Activated CD8-positive, alpha-beta memory T cell treated with anti-CD3 and anti-CD28 coated beads, Interleukin-2, amount 10 ng/mL, durations not matched to agents 7 days and 5 days (primary cell): ENCODE data around the gene KCNG2. TPM values are rescaled to one million over a fixed set of nuclear protein-coding genes. Genes with fewer than 3 reads are reported as not detected.

ENCODE experiments used
- ATAC-seq: fragments of 150-1000 bp; cut with Tn5 transposase; one replicate; pipeline ENCODE4 v1.10.0; 2021; ENCODE audit warnings: moderate library complexity
- CTCF ChIA-PET: fragments of 350-600 bp; sonication (Branson Sonifier 250); formaldehyde crosslinking; loops from one replicate; lab custom pipeline; 2021; ENCODE audit warnings: antibody characterized with exemption; lab: Charles Lee
- DNase-seq: peaks from one replicate; pipeline ENCODE4 v3.0.0-alpha.2; 2020
- H3K27ac Mint-ChIP-seq: one replicate; pipeline ENCODE4 v1.8.0; 2021; ENCODE audit warnings: mild to moderate bottlenecking, mixed read lengths
- H3K27me3 Mint-ChIP-seq: one replicate; pipeline ENCODE4 v1.8.0; 2021; ENCODE audit warnings: mixed read lengths
- H3K36me3 Mint-ChIP-seq: one replicate; pipeline ENCODE4 v1.8.0; 2021; ENCODE audit warnings: mild to moderate bottlenecking, mixed read lengths
- H3K4me1 Mint-ChIP-seq: one replicate; pipeline ENCODE4 v1.8.0; 2021; ENCODE audit warnings: mixed read lengths
- H3K4me3 Mint-ChIP-seq: one replicate; pipeline ENCODE4 v1.8.0; 2021; ENCODE audit warnings: mild to moderate bottlenecking, moderate library complexity, mixed read lengths
- H3K9me3 Mint-ChIP-seq: one replicate; pipeline ENCODE4 v1.8.0; 2022; ENCODE audit warnings: low read depth, mixed read lengths
- total RNA-seq, 2 experiments: library from RNA; stranded (reverse); gene quantifications; one replicate each; pipeline ENCODE4 v1.2.3, GENCODE V29; 2021

KCNG2 gene
- total RNA-seq, 2 experiments from 2014 or later: not detected

GRCh38 chr18:79939096-79939495, 141.4 kb downstream of the KCNG2 start:
- Mint-ChIP-seq H3K9me3 (peaks cover 4% of the 10 kb centered on the region), H3K27ac (no peak overlapping the region), H3K4me1 (peaks cover 5% of the 10 kb centered on the region), H3K36me3 (peaks cover 54% of the 10 kb centered on the region), H3K4me3 (no peak overlapping the region), H3K27me3 (no peaks in the 10 kb centered on the region)
- DNase-seq (no peak), ATAC-seq (no peak)
- CTCF ChIA-PET: no interaction called here

DNA sequence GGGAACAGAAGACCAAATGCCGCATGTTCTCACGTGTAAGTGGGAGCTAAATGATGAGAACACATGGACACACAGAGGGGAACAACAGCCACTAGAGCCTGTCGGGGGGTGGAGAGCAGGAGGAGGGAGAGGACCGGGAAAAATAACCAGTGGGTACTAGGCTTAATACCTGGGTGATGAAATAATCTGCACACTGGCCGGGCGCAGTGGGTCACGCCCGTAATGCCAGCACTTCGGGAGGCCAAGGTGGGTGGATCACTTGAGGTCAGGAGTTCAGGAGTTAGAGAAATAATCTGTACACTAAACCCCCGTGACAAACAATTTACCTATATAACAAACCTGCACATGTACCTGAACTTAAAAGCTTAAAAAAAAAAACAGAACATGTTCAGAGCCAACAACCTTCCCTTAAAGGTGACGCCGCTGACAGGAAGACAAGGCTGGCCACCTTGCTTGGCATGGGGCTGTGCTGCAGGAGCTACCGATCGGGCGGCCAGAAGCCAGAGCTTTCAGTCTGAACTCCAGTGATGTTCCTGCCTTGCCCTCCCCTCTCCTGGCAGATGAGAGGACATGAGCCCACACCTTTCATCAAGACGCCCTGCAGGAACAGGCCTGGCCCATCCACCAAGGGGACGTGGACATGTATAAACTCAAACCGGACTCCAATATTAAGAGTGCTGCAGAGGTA, 142.5 kb downstream of the KCNG2 start:
- DNase-seq: no peak
- CTCF ChIA-PET: no interaction called here
- no peaks in the 10 kb centered on the region for H3K27me3 Mint-ChIP-seq
- H3K9me3 Mint-ChIP-seq: peaks cover 3% of the 10 kb centered on the region
- no peak overlapping the region for H3K4me3 Mint-ChIP-seq
- peaks cover 13% of the 10 kb centered on the region for H3K4me1 Mint-ChIP-seq
- ATAC-seq: no peak
- H3K36me3 Mint-ChIP-seq: peaks cover 43% of the 10 kb centered on the region
- H3K27ac Mint-ChIP-seq: no peak overlapping the region

DNA sequence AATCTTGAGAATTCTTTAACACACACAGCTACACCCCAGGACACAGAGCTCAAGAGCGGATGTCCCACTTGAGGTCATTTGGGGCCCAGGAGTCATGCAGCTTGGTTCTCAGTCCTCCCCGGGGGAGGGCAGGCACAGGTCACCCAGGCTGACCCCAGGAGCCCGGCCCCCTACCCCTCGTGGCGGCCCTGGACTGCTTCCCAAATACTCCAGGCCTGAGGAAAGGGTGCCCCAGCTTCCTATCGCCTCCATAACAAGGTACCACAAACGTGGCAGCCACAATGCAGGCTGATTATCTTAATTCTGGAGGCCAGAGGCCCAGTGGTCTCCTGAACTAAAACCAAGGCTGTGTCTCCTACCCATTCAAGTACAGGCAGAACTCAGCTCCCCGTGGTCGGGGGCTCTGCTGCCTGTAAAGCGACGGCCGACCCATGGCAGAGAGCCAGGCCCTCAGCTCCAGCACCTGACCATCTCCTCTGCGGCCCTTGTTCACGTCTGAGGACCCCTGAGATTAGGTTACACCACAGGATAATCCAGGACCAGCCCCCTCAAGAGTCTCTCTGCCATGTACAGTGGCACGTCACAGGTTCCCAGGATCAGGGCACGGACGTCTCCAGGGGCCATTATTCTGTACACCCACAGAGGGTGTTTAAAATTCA, 143.2 kb downstream of the KCNG2 start:
- H3K9me3 Mint-ChIP-seq: no peaks in the 10 kb centered on the region
- H3K27me3 Mint-ChIP-seq: no peaks in the 10 kb centered on the region
- H3K4me3 Mint-ChIP-seq: no peak overlapping the region
- peaks cover 16% of the 10 kb centered on the region for H3K4me1 Mint-ChIP-seq
- H3K27ac Mint-ChIP-seq: no peak overlapping the region
- CTCF ChIA-PET: no interaction called here
- ATAC-seq: no peak
- H3K36me3 Mint-ChIP-seq: peaks cover 37% of the 10 kb centered on the region
- DNase-seq: no peak

DNA sequence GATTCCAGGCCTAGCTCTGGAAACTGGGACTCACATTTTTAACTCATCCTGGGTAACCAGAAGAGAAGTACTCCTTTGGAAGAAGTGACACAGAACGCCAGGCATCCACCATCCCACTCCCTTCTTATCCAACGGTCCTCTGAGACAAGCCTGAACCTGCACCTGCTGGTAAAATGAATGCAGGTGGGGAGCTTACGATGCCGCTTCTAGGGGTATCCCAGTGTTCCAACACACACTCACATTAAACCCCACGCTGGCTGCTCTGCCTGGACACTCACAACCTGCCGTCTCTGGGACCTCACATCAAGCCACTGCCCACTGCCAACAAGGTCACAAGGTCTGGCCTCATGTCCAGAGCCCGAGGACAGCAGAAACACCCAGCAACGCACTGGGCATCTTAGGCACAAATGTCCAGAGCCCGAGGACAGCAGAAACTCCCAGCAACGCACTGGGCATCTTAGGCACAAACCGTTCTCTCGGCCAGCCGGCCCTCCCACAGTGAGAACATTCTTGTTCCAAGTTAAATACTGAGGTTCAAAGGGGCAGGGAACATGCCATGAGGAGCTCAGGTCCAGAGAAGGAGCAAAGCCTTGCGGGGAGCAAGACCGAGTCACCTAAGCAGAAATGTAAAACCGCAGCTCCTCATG, 143.9 kb downstream of the KCNG2 start:
- H3K36me3 Mint-ChIP-seq: peaks cover 32% of the 10 kb centered on the region
- CTCF ChIA-PET: interaction anchor here (1.5 kb wide), 1 partner anchor 22 kb away, joined by 3 read pairs; no protein-coding TSS in a partner anchor

DNA sequence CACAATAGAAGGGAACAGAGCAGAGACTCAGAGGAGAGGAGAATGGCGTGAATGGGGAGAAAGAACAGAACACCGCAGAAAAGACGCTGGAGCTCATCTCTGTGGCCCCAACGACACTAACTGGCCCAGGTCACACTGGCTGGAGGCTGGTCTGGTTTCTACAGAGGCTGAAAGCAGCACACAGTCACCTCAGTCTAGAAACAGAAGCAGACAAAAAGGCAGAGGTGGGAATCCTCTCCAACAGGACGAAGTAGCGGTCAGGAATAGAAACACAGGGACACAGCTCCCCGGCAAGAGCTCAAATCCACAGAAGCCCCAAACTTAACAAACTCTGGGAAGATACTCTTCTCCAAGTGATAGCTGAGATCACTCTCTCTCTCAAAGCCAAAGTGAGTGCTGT, 144.5 kb downstream of the KCNG2 start:
- no peak overlapping the region for H3K27ac Mint-ChIP-seq
- no peak overlapping the region for H3K4me3 Mint-ChIP-seq
- CTCF ChIA-PET: interaction anchor here (1.5 kb wide), 1 partner anchor 21 kb away, joined by 3 read pairs; no protein-coding TSS in a partner anchor
- H3K27me3 Mint-ChIP-seq: no peaks in the 10 kb centered on the region
- DNase-seq: no peak
- peaks cover 18% of the 10 kb centered on the region for H3K4me1 Mint-ChIP-seq
- H3K9me3 Mint-ChIP-seq: no peaks in the 10 kb centered on the region
- ATAC-seq: no peak
- H3K36me3 Mint-ChIP-seq: peaks cover 25% of the 10 kb centered on the region

More for the DNA sequence above, 143.9 kb downstream of the KCNG2 start:
- H3K4me3 Mint-ChIP-seq: no peak overlapping the region
- no peak overlapping the region for H3K27ac Mint-ChIP-seq
- no peaks in the 10 kb centered on the region for H3K27me3 Mint-ChIP-seq
- no peaks in the 10 kb centered on the region for H3K9me3 Mint-ChIP-seq
- ATAC-seq (no peak), DNase-seq (no peak)
- peaks cover 18% of the 10 kb centered on the region for H3K4me1 Mint-ChIP-seq

DNA sequence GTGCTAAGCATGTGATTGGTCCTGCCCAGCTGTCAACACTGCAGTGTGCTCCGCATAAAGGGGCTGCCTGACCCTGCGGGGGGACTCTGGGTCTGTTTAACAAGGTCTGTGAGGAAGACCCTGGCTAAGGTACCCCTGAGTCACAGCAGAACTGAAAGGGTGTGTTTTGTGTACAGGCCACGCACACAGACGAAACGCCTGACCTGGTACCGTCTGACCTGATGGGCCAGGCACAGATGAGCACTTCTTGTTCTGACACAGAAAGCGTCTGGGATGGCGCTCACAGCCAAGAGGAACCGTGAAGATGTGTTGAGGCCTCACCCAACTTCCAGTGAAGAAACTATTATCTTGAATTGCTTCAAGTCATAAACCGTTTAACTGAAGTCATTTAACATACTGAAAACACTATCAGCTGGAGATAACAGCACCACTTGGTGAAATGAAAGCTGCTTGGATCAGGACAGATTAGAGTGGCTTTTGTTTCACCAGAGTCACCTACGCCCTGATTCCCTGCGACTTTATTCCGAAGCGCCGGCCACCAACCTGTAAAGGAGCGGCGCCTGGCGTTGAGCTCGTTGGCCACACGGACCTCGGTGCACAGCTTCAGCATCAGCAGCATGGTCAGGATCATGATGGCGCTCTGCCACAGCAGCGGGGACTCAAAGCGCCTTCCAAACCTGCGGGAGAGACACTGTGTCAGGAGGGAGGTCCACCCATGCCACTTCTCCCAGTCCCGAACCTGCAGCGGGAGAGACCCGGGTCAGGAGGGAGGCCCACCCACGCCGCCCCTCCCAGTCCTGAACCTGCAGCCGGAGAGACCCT, 145.3 kb downstream of the KCNG2 start:
- Mint-ChIP-seq H3K27ac (no peak overlapping the region), H3K27me3 (no peaks in the 10 kb centered on the region), H3K36me3 (peaks cover 19% of the 10 kb centered on the region), H3K9me3 (no peaks in the 10 kb centered on the region), H3K4me3 (no peak overlapping the region), H3K4me1 (peaks cover 18% of the 10 kb centered on the region)
- ATAC-seq (no peak), DNase-seq (no peak)
- CTCF ChIA-PET: interaction anchor here (0.6 to 1.5 kb wide), 2 partner anchors 20 to 288 kb away, joined by 3 read pairs; no protein-coding TSS in a partner anchor

- peaks cover 18% of the 10 kb centered on the region for H3K4me1 Mint-ChIP-seq
- CTCF ChIA-PET: interaction anchor here (0.6 to 1.1 kb wide), 4 partner anchors 16 to 289 kb away, joined by 3 read pairs; partner anchors contain the start of gene TXNL4A
- no peak overlapping the region for H3K27ac Mint-ChIP-seq
These were observed 145.9 kb downstream of the KCNG2 start for GRCh38 chr18:79943608-79944125.

DNA sequence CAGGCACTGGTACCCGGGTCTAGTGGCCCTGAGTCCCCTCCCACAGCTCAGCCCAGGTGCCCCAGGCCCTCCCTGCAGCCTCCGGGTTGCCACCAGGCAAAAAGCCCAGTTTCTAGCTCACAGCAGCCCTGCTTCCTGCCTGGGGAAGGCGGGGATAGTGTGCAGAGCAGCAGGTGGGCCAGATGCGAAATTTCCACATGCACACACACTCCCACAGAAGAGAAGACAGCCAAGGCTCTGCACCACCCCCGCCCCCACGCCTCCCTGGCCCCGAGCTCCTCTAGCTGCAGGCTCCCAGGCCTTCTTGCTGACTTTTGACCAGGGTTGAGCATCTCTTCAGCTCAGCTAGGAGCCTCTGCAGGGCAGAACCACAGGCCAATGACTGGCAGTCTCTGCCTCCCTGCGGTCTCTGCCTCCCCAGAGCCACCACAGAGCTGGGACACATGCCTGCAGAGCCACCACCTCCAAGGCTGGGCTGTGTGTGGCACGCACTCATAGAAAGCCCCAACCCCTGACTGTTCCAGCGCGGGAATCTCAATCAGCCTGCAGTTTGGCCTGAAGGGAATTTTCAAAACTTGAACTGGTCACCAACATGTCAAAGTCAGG, 146.5 kb downstream of the KCNG2 start:
- H3K27ac Mint-ChIP-seq: no peak overlapping the region
- no peaks in the 10 kb centered on the region for H3K27me3 Mint-ChIP-seq
- peaks cover 18% of the 10 kb centered on the region for H3K36me3 Mint-ChIP-seq
- DNase-seq (peak; percentile 76), ATAC-seq (peak; percentile 82)
- no peaks in the 10 kb centered on the region for H3K9me3 Mint-ChIP-seq
- no peak overlapping the region for H3K4me3 Mint-ChIP-seq
- CTCF ChIA-PET: interaction anchor here (0.8 to 1.1 kb wide), 3 partner anchors 16 to 44 kb away, joined by 3 read pairs; partner anchors contain the start of gene TXNL4A
- peaks cover 18% of the 10 kb centered on the region for H3K4me1 Mint-ChIP-seq

More at GRCh38 chr18:79943608-79944125, 145.9 kb downstream of the KCNG2 start:
- H3K27me3 Mint-ChIP-seq: no peaks in the 10 kb centered on the region
- H3K4me3 Mint-ChIP-seq: no peak overlapping the region
- no peak for DNase-seq
- ATAC-seq: no peak
- H3K36me3 Mint-ChIP-seq: peaks cover 18% of the 10 kb centered on the region
- H3K9me3 Mint-ChIP-seq: no peaks in the 10 kb centered on the region

- peaks cover 21% of the 10 kb centered on the region for H3K4me1 Mint-ChIP-seq
- no peak overlapping the region for H3K27ac Mint-ChIP-seq
- no peaks in the 10 kb centered on the region for H3K27me3 Mint-ChIP-seq
- CTCF ChIA-PET: no interaction called here
- ATAC-seq (peak; percentile 25), DNase-seq (no peak)
- no peak overlapping the region for H3K4me3 Mint-ChIP-seq
- no peaks in the 10 kb centered on the region for H3K9me3 Mint-ChIP-seq
- H3K36me3 Mint-ChIP-seq: peaks cover 13% of the 10 kb centered on the region
These were observed 147.0 kb downstream of the KCNG2 start for GRCh38 chr18:79944746-79945117.

GRCh38 chr18:79945118-79946042, 147.6 kb downstream of the KCNG2 start:
- no peak overlapping the region for H3K4me3 Mint-ChIP-seq
- H3K27ac Mint-ChIP-seq: no peak overlapping the region
- H3K4me1 Mint-ChIP-seq: peaks cover 26% of the 10 kb centered on the region
- H3K9me3 Mint-ChIP-seq: no peaks in the 10 kb centered on the region
- ATAC-seq (no peak), DNase-seq (no peak)
- CTCF ChIA-PET: no interaction called here
- no peaks in the 10 kb centered on the region for H3K27me3 Mint-ChIP-seq
- peaks cover 6% of the 10 kb centered on the region for H3K36me3 Mint-ChIP-seq

DNA sequence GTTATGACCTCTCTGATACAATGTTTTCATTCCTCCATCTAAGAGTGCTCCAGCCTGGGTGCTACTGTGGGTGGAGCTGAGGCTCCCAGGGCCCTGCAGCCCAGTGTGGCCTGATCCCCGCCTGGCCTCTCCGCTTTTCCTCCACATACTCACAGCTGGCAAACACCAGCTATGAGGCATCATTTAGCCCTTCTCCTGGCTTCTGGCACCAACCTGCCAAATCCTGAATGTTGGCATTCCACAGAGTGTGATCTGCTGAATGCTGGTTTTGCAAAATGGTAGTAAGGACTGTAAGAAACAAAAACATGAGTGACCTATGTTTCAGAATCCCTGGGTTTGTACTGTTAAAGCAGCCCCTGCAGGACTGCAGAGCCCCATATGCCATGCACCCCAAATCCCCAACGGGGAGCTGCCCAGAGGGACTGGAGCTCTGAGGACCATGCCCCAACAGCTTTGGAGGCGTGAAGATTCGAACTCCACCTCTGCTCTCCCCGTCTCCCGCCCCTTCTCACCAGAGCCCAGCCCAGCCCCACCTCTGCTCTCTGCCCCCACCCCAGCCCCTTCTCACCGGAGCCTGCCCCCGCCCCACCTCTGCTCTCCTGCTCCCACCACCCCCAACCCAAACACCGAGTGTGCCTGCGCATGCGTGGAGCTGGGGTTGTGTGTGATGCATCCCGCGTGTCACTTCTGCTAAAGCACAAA, 149.5 kb downstream of the KCNG2 start:
- no peak overlapping the region for H3K27ac Mint-ChIP-seq
- peaks cover 29% of the 10 kb centered on the region for H3K4me1 Mint-ChIP-seq
- peaks cover 4% of the 10 kb centered on the region for H3K36me3 Mint-ChIP-seq
- no peaks in the 10 kb centered on the region for H3K27me3 Mint-ChIP-seq
- DNase-seq (no peak), ATAC-seq (no peak)
- H3K9me3 Mint-ChIP-seq: no peaks in the 10 kb centered on the region
- CTCF ChIA-PET: no interaction called here
- H3K4me3 Mint-ChIP-seq: no peak overlapping the region
